Anterior cingulate cortex (tissue), 58 donors: ENCODE results near the gene HCLS1.
A peak's percentile ranks its signal among the peaks of the same experiment; 100 is the strongest.

Experiments
- DNase-seq, 58 donors: peaks; one replicate each; lab custom pipeline; 2025; lab: John Stamatoyannopoulos, UW

HCLS1 gene

GRCh38 chr3:121659586-121659985 lies 1.1 kb downstream of the HCLS1 start:
- no peak for DNase-seq

- no peak for DNase-seq
Observed at GRCh38 chr3:121658716-121659435, 1.8 kb downstream of the HCLS1 start.

GRCh38 chr3:121654493-121655385 lies 6.0 kb downstream of the HCLS1 start:
- no peak for DNase-seq

- DNase-seq, result no peak
Observed at GRCh38 chr3:121651684-121652083, 9.0 kb downstream of the HCLS1 start.

- no peak for DNase-seq
Observed at GRCh38 chr3:121649645-121650044, 11.1 kb downstream of the HCLS1 start.

- peak in 5 of 58 donors; percentile 3 to 52 (median 8) for DNase-seq
Observed at GRCh38 chr3:121648219-121648958, 12.3 kb downstream of the HCLS1 start.

- no peak for DNase-seq
Observed at GRCh38 chr3:121645054-121645453, 15.6 kb downstream of the HCLS1 start.

GRCh38 chr3:121642601-121643314 lies 17.9 kb downstream of the HCLS1 start:
- no peak for DNase-seq

- no peak for DNase-seq
Observed at GRCh38 chr3:121641127-121641526, 19.6 kb downstream of the HCLS1 start.

GRCh38 chr3:121637922-121638321 lies 22.8 kb downstream of the HCLS1 start:
- DNase-seq, result no peak

GRCh38 chr3:121630355-121630754 lies 30.3 kb downstream of the HCLS1 start:
- no peak for DNase-seq

GRCh38 chr3:121629601-121630000 lies 31.1 kb downstream of the HCLS1 start:
- DNase-seq, result no peak

- DNase-seq, result no peak
Observed at GRCh38 chr3:121627622-121628021, 33.1 kb downstream of the HCLS1 start.

GRCh38 chr3:121627211-121627610 lies 33.5 kb downstream of the HCLS1 start:
- no peak for DNase-seq

GRCh38 chr3:121626495-121626894 lies 34.2 kb downstream of the HCLS1 start:
- DNase-seq, result no peak

GRCh38 chr3:121624147-121624899 lies 36.4 kb downstream of the HCLS1 start:
- DNase-seq, result no peak

GRCh38 chr3:121621491-121621890 lies 39.2 kb downstream of the HCLS1 start:
- DNase-seq, result no peak

- DNase-seq, result no peak
Observed at GRCh38 chr3:121619691-121620090, 41.0 kb downstream of the HCLS1 start.

- DNase-seq, result no peak
Observed at GRCh38 chr3:121606106-121606505, 54.6 kb downstream of the HCLS1 start.

- no peak for DNase-seq
Observed at GRCh38 chr3:121604759-121605158, 55.9 kb downstream of the HCLS1 start.
